K562 (cell line): Measurements from ENCODE around the gene ZNF837. TPM values are rescaled to one million over a fixed set of nuclear protein-coding genes. Genes with fewer than 3 reads are reported as not detected.

ENCODE experiments used
- ATAC-seq: fragments of 200-7000 bp; cut with Tn5 transposase; 3 replicates; pipeline ENCODE4 v1.9.1; 2020; ENCODE audit warnings: moderate library complexity
- BruUV-seq: library from RNA; stranded (reverse); fragments of 400-500 nt; replicated peaks from 2 replicates; lab custom pipeline; 2021; lab: Mats Ljungman, UMichigan
- CTCF ChIA-PET: fragments of 300-600 bp; formaldehyde crosslinking; extraction: SDS; loops from one replicate; lab custom pipeline; 2021; ENCODE audit warnings: low intra/inter-chr PET ratio; lab: Yijun Ruan, JAX
- POLR2A ChIA-PET: fragments of 300-600, 350-650 bp; sonication (Branson Sonifier 250); formaldehyde crosslinking; extraction: SDS; loops from one replicate; lab custom pipeline; 2021; ENCODE audit warnings: antibody characterized with exemption, inconsistent platforms; lab: Yijun Ruan, JAX
- DNase-seq, 4 experiments: peaks; one replicate each; pipeline versions ENCODE4 v3.0.0 to v3.0.0-alpha.2; 2011 to 2018; ENCODE audit warnings: low spot score in 3 of 4, mixed read lengths in 3 of 4; ENCODE audit errors: extremely low read depth in 1 of 4
- FAIRE-seq: peaks from 2 replicates; lab custom pipeline; 2011; peaks lifted over from hg19 to GRCh38; lab: Jason Lieb, UNC
- H2AFZ ChIP-seq: 2 replicates; pipeline ENCODE4 v1.6.0; 2011; ENCODE audit warnings: low read depth, low read length, control low read depth, inconsistent platforms
- H3K27ac ChIP-seq: fragments of 200-600 bp; 3 replicates; pipeline ENCODE4 v1.8.0; 2011; ENCODE audit warnings: low read depth, mild to moderate bottlenecking, control low read depth, inconsistent platforms, low read length, moderate library complexity, mixed read lengths; ENCODE audit errors: extremely low read depth
- H3K27me3 ChIP-seq, 2 experiments: fragments of 300-600 bp in 1 of 2; 2 replicates in 1 of 2; 3 replicates in 1 of 2; pipeline versions ENCODE4 v1.6.0 to v1.8.0; 2011; ENCODE audit warnings: inconsistent platforms in 2 of 2, low read length in 2 of 2, mild to moderate bottlenecking in 1 of 2, mixed read lengths in 1 of 2, moderate library complexity in 1 of 2; ENCODE audit not compliant: control insufficient read depth in 2 of 2, insufficient read depth in 2 of 2
- H3K36me3 ChIP-seq: fragments of 300-600 bp; 3 replicates; pipeline ENCODE4 v1.8.0; 2011; ENCODE audit warnings: mild to moderate bottlenecking, low read length, inconsistent platforms; ENCODE audit not compliant: control insufficient read depth, insufficient read depth
- H3K4me1 ChIP-seq, 2 experiments: fragments of 200-600 bp in 1 of 2; replicated peaks in 1 of 2; 2 replicates in 1 of 2; 3 replicates in 1 of 2; pipeline versions ENCODE4 v1.5.1 to v1.8.0; 2011; ENCODE audit warnings: inconsistent platforms in 2 of 2, low read length in 2 of 2, mild to moderate bottlenecking in 1 of 2, mixed read lengths in 1 of 2, moderate library complexity in 1 of 2; ENCODE audit not compliant: control insufficient read depth in 2 of 2, insufficient read depth in 2 of 2
- H3K4me2 ChIP-seq: 2 replicates; pipeline ENCODE4 v1.6.1; 2011; ENCODE audit warnings: low read length, control low read depth, inconsistent platforms, mixed read lengths; ENCODE audit not compliant: insufficient read depth
- H3K4me3 ChIP-seq: fragments of 200-600 bp; sonication (generic), shearing (Covaris generic); 2 replicates; pipeline ENCODE4 v1.5.1; 2016; ENCODE audit warnings: control low read depth, inconsistent platforms
- H3K79me2 ChIP-seq: fragments of 200-600 bp; 3 replicates; pipeline ENCODE4 v1.8.0; 2011; ENCODE audit warnings: low read length, inconsistent platforms; ENCODE audit not compliant: control insufficient read depth, insufficient read depth
- H3K9ac ChIP-seq, 2 experiments: 2 replicates each; pipeline versions ENCODE4 v1.6.0 to v1.6.1; 2011; ENCODE audit warnings: low read depth in 2 of 2, low read length in 2 of 2, control low read depth in 1 of 2, inconsistent platforms in 1 of 2, mild to moderate bottlenecking in 1 of 2, mixed read lengths in 1 of 2; ENCODE audit not compliant: insufficient read depth in 1 of 2
- H3K9me1 ChIP-seq: one replicate; pipeline ENCODE4 v1.6.0; 2011; ENCODE audit warnings: inconsistent platforms, mild to moderate bottlenecking, low read length, moderate library complexity; ENCODE audit not compliant: control insufficient read depth, insufficient read depth
- H3K9me3 ChIP-seq: replicated peaks from 2 replicates; pipeline ENCODE4 v1.5.1; 2011; ENCODE audit warnings: low read depth, low read length, inconsistent platforms; ENCODE audit not compliant: control insufficient read depth, insufficient read depth
- H4K20me1 ChIP-seq: replicated peaks from 2 replicates; pipeline ENCODE4 v1.6.1; 2011; ENCODE audit warnings: low read length, inconsistent platforms, mixed read lengths; ENCODE audit not compliant: control insufficient read depth, insufficient read depth
- HDGF ChIP-seq: fragments of 450-650 bp; IDR thresholded peaks from 2 replicates; pipeline ENCODE4 v1.6.1; 2016
- MXD1 ChIP-seq: fragments of 250-450 bp; sonication (Bioruptor Pico); IDR thresholded peaks from 2 replicates; pipeline ENCODE4 v1.8.0; 2021; ENCODE audit warnings: borderline replicate concordance, mild to moderate bottlenecking, moderate library complexity; ENCODE audit not compliant: poor library complexity, severe bottlenecking
- RFX5 ChIP-seq: IDR thresholded peaks from 2 replicates; pipeline ENCODE4 v1.6.1; 2011; ENCODE audit warnings: low read depth, mild to moderate bottlenecking, improper control_type of control experiment, low read length
- SETDB1 ChIP-seq: IDR thresholded peaks from one replicate; pipeline ENCODE4 v1.6.1; 2012; ENCODE audit warnings: low read length, control low read depth, inconsistent platforms
- THRAP3 ChIP-seq: fragments of 450-650 bp; IDR thresholded peaks from 2 replicates; pipeline ENCODE4 v1.6.1; 2016; ENCODE audit warnings: mild to moderate bottlenecking, inconsistent platforms, borderline replicate concordance
- ZC3H11A ChIP-seq: IDR thresholded peaks from 2 replicates; pipeline ENCODE4 v1.6.1; 2012; ENCODE audit warnings: low read depth, low read length, improper control_type of control experiment
- ZKSCAN3 ChIP-seq: fragments of 250-450 bp; sonication (Bioruptor Pico); IDR thresholded peaks from 2 replicates; pipeline ENCODE4 v1.4.0; 2020
- ZNF644 ChIP-seq: fragments of 200-800 bp; sonication (Bioruptor generic); IDR thresholded peaks from 2 replicates; pipeline ENCODE4 v1.6.1; 2016; ENCODE audit warnings: low read depth, missing genetic modification characterization, missing compliant biosample characterization
- WGBS: fragments of 100-300 bp; shearing (Covaris generic); methylation state at CpG from one replicate; pipeline ENCODE4 v1.1.6; 2016; ENCODE audit warnings: low coverage, mixed read lengths; ENCODE audit not compliant: insufficient coverage; ENCODE audit errors: missing lambda C conversion rate; 5-methylcytosine and 5-hydroxymethylcytosine counted together
- in situ Hi-C: fragments of 300-500 bp; cut with MboI; formaldehyde crosslinking; loops from 4 replicates; pipeline ENCODE4 v1.15.0; 2018; ENCODE audit warnings: inconsistent platforms, mixed read lengths
- intact Hi-C: fragments of 100-400 bp; cut with micrococcal nuclease; formaldehyde crosslinking; loops from 2 replicates; pipeline ENCODE4 v1.14.2; 2022
- polyA plus RNA-seq, 8 experiments: library from polyadenylated mRNA; depleted of rRNA in 4 of 8; stranded (reverse) in 5 of 8; unstranded in 3 of 8; fragments of >200 nt; fragmentation: Nextera tagmentation in 2 of 8; fragmentation: Illumina TruSeq in 1 of 8; extraction: Ambion mirVana in 2 of 8; extraction: Trizol in 1 of 8; gene quantifications; 2 replicates each; pipeline versions ENCODE4 v1.2.1 to v1.2.3, GENCODE V29; 2011 to 2014; ENCODE audit warnings: inconsistent platforms in 1 of 8, missing spikeins in 1 of 8
- total RNA-seq, 7 experiments: library from RNA; depleted of rRNA in 6 of 7; stranded (reverse); fragments of >200 nt in 6 of 7; fragmentation: Illumina TruSeq in 2 of 7; extraction: Trizol in 2 of 7; gene quantifications; 2 replicates each; pipeline versions ENCODE4 v1.2.1 to v1.2.3, GENCODE V29; 2011 to 2021; ENCODE audit warnings: low replicate concordance in 1 of 7

Gene ZNF837
- total and polyA plus RNA-seq, 9 of the 15 experiments (the other 6 are each of a cell fraction or from before 2014, with no cell fraction given): 0.11 to 2.1 (median 0.57) TPM; not detected in 4

- TF ChIP-seq SETDB1 (no peak), ZC3H11A (no peak), ZKSCAN3 (CRISPR knock-in tag) (no peak)
- CTCF ChIA-PET: no interaction called here
- Histone ChIP-seq H4K20me1 (no peaks in the 10 kb centered on the region), H3K36me3 (peaks cover 59% of the 10 kb centered on the region), H3K4me1 (peaks cover 9 to 10% of the 10 kb centered on the region in 2 experiments; a peak in 4 of 5 replicates), H3K27me3 (no peaks in the 10 kb centered on the region), H3K4me3 (no peak overlapping the region), H3K9me1 (no peaks in the 10 kb centered on the region), H3K79me2 (no peaks in the 10 kb centered on the region; the same call in 2 of the 3 replicates), H3K27ac (no peak overlapping the region), H3K9me3 (peaks cover 2% of the 10 kb centered on the region; the same call in 1 of the 2 replicates), H3K4me2 (no peak overlapping the region), H3K9ac (no peak overlapping the region), H2AFZ (no peak overlapping the region)
- no peak for DNase-seq
- POLR2A ChIA-PET: interaction anchor here (0.6 kb wide), 1 partner anchor 11 kb away, joined by 3 read pairs; no protein-coding TSS in a partner anchor
- 94% methylated on average over 4 of the region's 4 CpGs for WGBS
- intact Hi-C loops: no loop called here
- no peak for ATAC-seq
- no peak for FAIRE-seq
- BruUV-seq: no TSS peak
- in situ Hi-C loops: no loop called here
These were observed 44.0 kb downstream of the ZNF837 start for GRCh38 chr19:58336820-58337219.

- 100% methylated on average over 1 of the region's 1 CpG for WGBS
- Histone ChIP-seq H4K20me1 (no peaks in the 10 kb centered on the region), H2AFZ (no peak overlapping the region), H3K9ac (no peak overlapping the region), H3K9me3 (peaks cover 2% of the 10 kb centered on the region; the same call in 1 of the 2 replicates), H3K27me3 (no peaks in the 10 kb centered on the region), H3K4me2 (no peak overlapping the region), H3K4me1 (peaks cover 9 to 10% of the 10 kb centered on the region in 2 experiments; a peak in 4 of 5 replicates), H3K27ac (no peak overlapping the region), H3K4me3 (no peak overlapping the region), H3K9me1 (no peaks in the 10 kb centered on the region), H3K79me2 (no peaks in the 10 kb centered on the region; the same call in 2 of the 3 replicates), H3K36me3 (peaks cover 57% of the 10 kb centered on the region)
- BruUV-seq: no TSS peak
- no peak for TF ChIP-seq RFX5
- TF ChIP-seq ZNF644 (tag): no peak
- TF ChIP-seq THRAP3: no peak
- TF ChIP-seq MXD1 (CRISPR knock-in tag): no peak
- TF ChIP-seq HDGF: no peak
- ChIA-PET CTCF (no interaction called here), POLR2A (no interaction called here)
- FAIRE-seq (no peak), ATAC-seq (no peak), DNase-seq (no peak)
- intact Hi-C loops: no loop called here
- in situ Hi-C loops: no loop called here
These were observed 44.6 kb downstream of the ZNF837 start for GRCh38 chr19:58336216-58336615.
